ENCODE data around the gene ARHGEF16.

The ARHGEF16 gene

DNA sequence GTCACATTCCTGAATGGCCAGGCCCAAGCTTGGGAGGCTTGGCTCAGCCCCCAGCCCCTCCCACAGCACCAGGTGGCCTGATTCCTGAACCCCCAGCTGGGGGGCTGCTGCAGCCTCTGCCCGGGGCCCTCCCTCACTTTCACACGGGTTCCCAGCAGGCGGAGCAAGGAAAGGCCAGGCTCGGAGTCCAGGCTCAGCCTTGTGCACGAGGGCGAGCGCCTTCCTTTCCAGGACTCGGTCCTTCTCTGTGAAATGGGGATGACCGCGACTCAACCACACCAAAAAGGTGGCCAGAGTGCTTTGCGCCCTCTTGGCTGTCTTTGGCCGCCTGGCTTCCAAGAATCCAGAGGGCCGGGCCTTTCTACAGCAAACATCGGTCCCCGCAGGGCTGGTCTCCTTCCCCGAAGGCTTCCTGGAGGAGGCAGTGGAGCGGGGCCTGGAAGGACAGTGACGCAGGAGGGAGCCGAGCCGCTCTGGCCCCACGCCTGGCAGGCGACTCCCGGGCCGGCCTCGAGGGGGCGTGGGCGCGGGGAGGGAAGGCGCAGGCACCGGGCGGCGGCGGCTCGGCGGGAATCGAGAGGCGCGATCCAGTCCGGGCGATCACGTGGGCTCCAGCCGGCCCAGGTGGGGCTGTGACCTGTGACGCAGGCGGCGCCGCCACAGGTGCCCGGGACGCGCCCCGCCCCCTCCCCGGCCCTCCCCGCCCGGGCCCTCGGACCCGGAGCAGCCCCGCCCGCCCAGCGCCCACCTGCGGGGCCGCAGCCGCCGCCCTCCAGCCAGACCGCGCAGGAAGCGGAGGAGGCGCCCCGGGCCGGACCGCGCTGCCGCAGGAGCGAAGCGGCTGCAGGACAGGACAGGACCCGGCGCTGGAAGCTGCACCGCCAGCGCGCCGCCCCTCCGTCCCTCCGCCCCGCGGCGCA is at the start of gene ARHGEF16:
TSS of gene ARHGEF16 (plus strand) at position 775 of the 920 bp plus-strand sequence. CDS start 8,420 bp downstream, outside the sequence.
- no peak for DNase-seq (ENCODE audit: low read depth)
- TF ChIP-seq, protein P1, sequence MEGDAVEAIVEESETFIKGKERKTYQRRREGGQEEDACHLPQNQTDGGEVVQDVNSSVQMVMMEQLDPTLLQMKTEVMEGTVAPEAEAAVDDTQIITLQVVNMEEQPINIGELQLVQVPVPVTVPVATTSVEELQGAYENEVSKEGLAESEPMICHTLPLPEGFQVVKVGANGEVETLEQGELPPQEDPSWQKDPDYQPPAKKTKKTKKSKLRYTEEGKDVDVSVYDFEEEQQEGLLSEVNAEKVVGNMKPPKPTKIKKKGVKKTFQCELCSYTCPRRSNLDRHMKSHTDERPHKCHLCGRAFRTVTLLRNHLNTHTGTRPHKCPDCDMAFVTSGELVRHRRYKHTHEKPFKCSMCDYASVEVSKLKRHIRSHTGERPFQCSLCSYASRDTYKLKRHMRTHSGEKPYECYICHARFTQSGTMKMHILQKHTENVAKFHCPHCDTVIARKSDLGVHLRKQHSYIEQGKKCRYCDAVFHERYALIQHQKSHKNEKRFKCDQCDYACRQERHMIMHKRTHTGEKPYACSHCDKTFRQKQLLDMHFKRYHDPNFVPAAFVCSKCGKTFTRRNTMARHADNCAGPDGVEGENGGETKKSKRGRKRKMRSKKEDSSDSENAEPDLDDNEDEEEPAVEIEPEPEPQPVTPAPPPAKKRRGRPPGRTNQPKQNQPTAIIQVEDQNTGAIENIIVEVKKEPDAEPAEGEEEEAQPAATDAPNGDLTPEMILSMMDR (IDR thresholded peaks at IDR 0.05; ENCODE audit: low read depth, low read length, missing control alignments) = peak; percentile 6
- no peak within 1 kb of the TSS for H3K4me3 ChIP-seq (ENCODE audit: low read depth, low read length)

- TF ChIP-seq, protein P1 (IDR thresholded peaks at IDR 0.05; ENCODE audit: low read depth, low read length, missing control alignments) = no peak
- H3K4me3 ChIP-seq (ENCODE audit: low read depth, low read length) = no peak overlapping the region
- DNase-seq (ENCODE audit: low read depth) = no peak
Observed at GRCh38 chr1:3404801-3405200, 49.7 kb upstream of the ARHGEF16 start.

- TF ChIP-seq, protein P1 (IDR thresholded peaks at IDR 0.05; ENCODE audit: low read depth, low read length, missing control alignments) = no peak
- H3K4me3 ChIP-seq (ENCODE audit: low read depth, low read length) = no peak overlapping the region
- DNase-seq (ENCODE audit: low read depth) = no peak
Observed at GRCh38 chr1:3405491-3405890, 49.0 kb upstream of the ARHGEF16 start.

DNA sequence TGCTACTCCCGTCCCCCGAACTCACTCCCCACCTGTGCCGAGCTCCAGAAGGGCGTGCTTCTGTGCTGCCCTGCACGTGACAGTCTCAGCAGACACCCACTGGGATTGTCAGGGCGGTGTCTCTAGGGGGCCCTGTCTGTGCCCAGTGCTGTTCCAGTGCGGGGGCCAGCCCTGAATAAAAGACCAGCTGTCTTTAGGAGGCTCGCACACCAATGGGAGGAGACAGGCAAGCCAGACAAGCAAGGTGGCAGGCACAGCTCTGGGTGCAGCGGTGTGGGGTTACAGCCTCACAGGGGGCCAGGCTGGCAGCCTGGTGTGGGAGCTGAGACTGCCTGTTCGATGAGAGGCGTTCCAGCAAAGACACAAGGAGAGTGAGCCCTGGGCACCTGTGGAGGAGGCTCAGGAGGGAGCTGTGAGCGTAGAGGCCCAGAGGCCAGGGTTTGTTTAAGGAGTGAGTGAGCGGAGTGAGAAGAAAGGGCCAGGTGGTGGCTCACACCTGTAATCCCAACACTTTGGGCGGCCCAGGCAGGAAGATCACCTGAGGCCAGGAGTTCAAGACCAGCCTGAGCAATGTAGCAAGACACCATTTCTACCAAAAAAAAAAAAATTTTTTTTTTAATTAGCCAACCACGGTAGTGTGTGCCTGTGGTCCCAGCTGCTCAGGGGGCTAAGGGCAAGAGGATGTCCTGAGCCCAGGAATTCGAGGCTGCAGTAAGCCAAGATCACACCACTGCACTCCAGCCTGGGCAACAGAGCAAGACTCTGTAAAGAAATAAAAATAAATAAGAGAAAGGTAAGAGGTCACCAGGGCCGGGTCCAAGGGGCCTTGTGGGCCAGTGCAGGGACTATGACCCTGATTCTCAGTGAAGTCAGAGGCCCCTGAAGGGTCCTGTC is 48.2 kb upstream of the ARHGEF16 start:
- TF ChIP-seq, protein P1 (IDR thresholded peaks at IDR 0.05; ENCODE audit: low read depth, low read length, missing control alignments) = no peak
- no peak overlapping the region for H3K4me3 ChIP-seq (ENCODE audit: low read depth, low read length)
- DNase-seq (ENCODE audit: low read depth) = no peak

GRCh38 chr1:3407021-3407420 is 47.4 kb upstream of the ARHGEF16 start:
- no peak for DNase-seq (ENCODE audit: low read depth)
- H3K4me3 ChIP-seq (ENCODE audit: low read depth, low read length) = no peak overlapping the region
- TF ChIP-seq, protein P1 (IDR thresholded peaks at IDR 0.05; ENCODE audit: low read depth, low read length, missing control alignments) = no peak

- DNase-seq (ENCODE audit: low read depth) = no peak
- TF ChIP-seq, protein P1 (IDR thresholded peaks at IDR 0.05; ENCODE audit: low read depth, low read length, missing control alignments) = no peak
- no peak overlapping the region for H3K4me3 ChIP-seq (ENCODE audit: low read depth, low read length)
Observed at GRCh38 chr1:3408751-3409266, 45.7 kb upstream of the ARHGEF16 start.
